ENCODE measurements around the gene DNAH2.

Gene DNAH2

GRCh38 chr17:7881276-7882054, 163.9 kb downstream of the DNAH2 start:
- DNase-seq = no peak

DNA sequence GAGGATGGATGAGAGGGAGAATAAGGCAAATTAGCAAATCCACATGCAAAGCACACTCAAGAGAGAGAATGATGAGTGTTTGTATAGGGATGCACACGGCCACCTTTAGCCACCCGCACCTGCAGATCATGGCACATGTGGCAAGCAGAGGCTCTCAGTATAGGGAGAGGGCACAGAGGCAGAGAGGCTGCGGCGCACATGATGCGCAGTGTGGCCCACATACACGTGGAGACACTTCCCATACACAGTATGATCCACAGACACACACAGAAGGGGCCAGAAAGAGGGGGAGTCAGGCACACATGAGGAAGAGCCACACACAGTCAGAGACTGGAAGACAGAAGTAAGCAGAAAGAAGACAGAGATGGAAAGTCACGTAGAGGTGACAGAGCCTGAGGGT, 164.5 kb downstream of the DNAH2 start:
- DNase-seq = no peak

DNA sequence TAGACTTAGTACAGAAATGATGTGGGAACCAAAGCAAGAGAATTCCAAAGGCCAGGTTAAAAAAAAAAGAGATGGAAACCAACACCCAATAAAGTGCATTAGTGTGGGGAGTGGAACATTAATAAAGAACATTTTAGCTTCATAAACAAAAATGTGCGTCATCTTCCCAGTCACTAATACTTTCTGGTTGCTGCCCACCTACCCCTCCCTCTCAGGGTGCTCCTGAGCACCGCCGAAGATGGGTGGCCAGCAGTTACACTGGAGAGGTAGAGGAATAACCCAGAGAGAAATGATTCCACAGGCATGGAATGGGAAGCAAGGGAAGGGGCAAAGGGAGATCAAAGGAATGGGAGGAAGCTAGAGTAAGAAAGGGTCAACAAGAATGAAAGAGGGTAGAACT, 165.1 kb downstream of the DNAH2 start:
- no peak for DNase-seq
